Activated naive CD4-positive, alpha-beta T cell treated with anti-CD3 and anti-CD28 coated beads for 36 hours (primary cell): ENCODE results near the gene TANGO2. TPM values are rescaled to one million over a fixed set of nuclear protein-coding genes. Genes with fewer than 3 reads are reported as not detected.

Source experiments
- CTCF ChIA-PET: fragments of 350-600 bp; sonication (Branson Sonifier 250); formaldehyde crosslinking; loops from one replicate; lab custom pipeline; 2021; ENCODE audit warnings: antibody characterized with exemption; lab: Charles Lee
- DNase-seq: peaks from one replicate; pipeline ENCODE4 v3.0.0-alpha.2; 2020
- H3K27ac Mint-ChIP-seq: one replicate; pipeline ENCODE4 v1.8.0; 2021; ENCODE audit warnings: mild to moderate bottlenecking, mixed read lengths
- H3K27me3 Mint-ChIP-seq: one replicate; pipeline ENCODE4 v1.8.0; 2021; ENCODE audit warnings: low read depth, mixed read lengths
- H3K36me3 Mint-ChIP-seq: one replicate; pipeline ENCODE4 v1.8.0; 2021; ENCODE audit warnings: low read depth, mixed read lengths
- H3K4me1 Mint-ChIP-seq: one replicate; pipeline ENCODE4 v1.8.0; 2021; ENCODE audit warnings: low read depth, mixed read lengths
- H3K4me3 Mint-ChIP-seq: one replicate; pipeline ENCODE4 v1.8.0; 2021; ENCODE audit warnings: mild to moderate bottlenecking, moderate library complexity, mixed read lengths
- H3K9me3 Mint-ChIP-seq: one replicate; pipeline ENCODE4 v1.8.0; 2021; ENCODE audit warnings: mixed read lengths
- intact Hi-C: fragments of 100-400 bp; cut with micrococcal nuclease; formaldehyde crosslinking; loops from one replicate; pipeline ENCODE4 v1.15.1; 2023
- total RNA-seq, 2 experiments: library from RNA; stranded (reverse); gene quantifications; one replicate each; pipeline ENCODE4 v1.2.3, GENCODE V29; 2021

TANGO2 gene
- total RNA-seq, 2 experiments from 2014 or later: 16.0 to 19.0 TPM

DNA sequence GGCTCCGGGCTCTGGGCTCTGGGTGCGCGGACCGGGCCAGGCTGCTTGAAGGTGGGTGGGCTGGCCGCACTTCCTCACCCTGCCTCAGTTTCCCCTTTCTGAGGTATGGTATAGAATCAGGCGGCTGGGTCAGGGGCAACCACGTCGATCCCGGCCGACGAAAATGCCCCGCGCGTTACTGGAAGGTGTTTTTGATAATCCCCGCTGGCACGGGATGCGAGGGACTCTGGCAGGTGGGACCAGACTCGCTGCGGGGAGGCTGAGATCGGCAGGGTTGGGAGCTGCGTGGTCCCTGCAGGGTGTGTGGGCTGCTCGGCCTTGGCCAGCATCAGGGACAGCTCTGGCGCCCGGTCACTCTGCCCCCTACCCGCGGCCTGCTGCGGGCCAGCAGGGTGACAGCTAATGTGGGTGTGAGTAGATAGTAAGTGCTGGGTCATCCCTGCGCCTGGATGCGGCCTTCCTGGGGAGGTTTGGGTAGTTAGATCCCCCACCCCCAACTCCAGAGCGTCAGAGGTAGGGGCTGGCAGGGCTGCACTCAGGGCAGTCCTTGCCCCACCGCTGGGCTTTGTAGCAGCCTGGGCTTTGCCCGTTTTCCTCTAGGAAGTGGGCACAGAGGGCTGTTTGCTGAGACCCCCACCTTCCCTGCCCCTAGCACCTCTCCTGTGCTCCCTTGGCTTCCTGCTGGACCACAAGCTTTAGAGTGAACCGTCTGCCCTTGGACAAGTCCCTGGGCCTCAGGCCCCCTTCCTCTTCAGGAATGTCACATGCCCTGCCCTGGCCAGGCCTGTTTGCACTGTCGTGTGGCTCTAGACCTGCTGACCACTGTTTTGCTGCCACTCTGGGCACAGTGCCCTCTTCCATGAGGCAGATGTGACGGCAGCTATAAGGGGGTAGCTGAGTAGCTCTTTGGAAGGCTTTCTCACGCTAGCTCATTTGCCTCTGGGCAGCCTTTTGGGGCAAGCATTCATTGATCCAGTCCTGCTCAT, 579 bp downstream of the TANGO2 start:
- CTCF ChIA-PET: interaction anchor here (1.1 to 1.4 kb wide), 2 partner anchors 10 to 89 kb away, joined by 3 to 6 read pairs; no protein-coding TSS in a partner anchor
- H3K36me3 Mint-ChIP-seq: no peaks in the 10 kb centered on the region
- intact Hi-C loops: loop anchor here (1.0 to 2.0 kb wide), 3 partner anchors 59 to 167 kb away; partner anchors contain the start of genes DGCR8, GNB1L, RTL10 and TRMT2A
- no peaks in the 10 kb centered on the region for H3K9me3 Mint-ChIP-seq
- H3K27ac Mint-ChIP-seq: peak overlapping the region; percentile 65
- H3K4me1 Mint-ChIP-seq: peaks cover 27% of the 10 kb centered on the region
- DNase-seq: peak; percentile 24
- peaks cover 3% of the 10 kb centered on the region for H3K27me3 Mint-ChIP-seq
- H3K4me3 Mint-ChIP-seq: peak overlapping the region; percentile 88

DNA sequence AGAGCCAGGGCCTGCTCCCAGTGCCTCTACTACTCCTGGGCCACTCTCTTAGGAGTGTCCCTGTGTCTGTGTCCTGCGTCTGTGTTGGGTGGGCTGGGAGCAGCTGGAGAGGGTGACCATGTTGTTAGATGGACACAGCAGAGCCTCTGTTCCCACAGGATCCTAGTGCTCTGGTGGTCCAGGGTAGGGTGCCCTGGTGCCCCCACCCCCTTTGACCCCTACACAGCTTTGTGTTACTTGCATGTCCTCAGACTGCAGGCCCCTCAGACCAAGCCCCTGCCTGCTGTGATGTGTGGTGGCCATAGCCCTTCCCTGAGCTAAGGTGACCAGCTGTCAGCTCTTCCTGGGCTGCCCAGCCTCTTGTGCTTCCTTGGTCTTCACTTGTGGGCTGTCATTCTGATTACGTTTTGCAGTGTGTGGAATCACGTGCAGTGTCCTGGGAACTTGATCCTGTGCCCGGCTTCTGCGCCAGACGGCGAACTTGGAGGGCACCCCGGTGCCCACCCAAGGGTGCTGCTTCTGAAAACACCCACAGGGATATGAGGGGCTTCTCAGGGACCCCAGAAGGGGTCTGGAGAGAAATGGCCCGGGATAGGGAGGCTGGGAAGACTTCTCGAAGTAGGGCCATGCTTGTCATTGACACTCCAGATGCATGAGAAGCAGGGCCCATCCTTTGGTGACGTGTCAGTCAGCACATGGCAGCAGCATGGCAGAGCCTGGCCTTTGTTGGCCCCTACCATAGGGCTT, 1.5 kb downstream of the TANGO2 start:
- no peak overlapping the region for H3K27ac Mint-ChIP-seq
- H3K4me1 Mint-ChIP-seq: peaks cover 22% of the 10 kb centered on the region
- H3K9me3 Mint-ChIP-seq: no peaks in the 10 kb centered on the region
- peak overlapping the region; percentile 88 for H3K4me3 Mint-ChIP-seq
- CTCF ChIA-PET: no interaction called here
- intact Hi-C loops: no loop called here
- H3K27me3 Mint-ChIP-seq: peaks cover 2% of the 10 kb centered on the region
- no peak for DNase-seq
- H3K36me3 Mint-ChIP-seq: no peaks in the 10 kb centered on the region

DNA sequence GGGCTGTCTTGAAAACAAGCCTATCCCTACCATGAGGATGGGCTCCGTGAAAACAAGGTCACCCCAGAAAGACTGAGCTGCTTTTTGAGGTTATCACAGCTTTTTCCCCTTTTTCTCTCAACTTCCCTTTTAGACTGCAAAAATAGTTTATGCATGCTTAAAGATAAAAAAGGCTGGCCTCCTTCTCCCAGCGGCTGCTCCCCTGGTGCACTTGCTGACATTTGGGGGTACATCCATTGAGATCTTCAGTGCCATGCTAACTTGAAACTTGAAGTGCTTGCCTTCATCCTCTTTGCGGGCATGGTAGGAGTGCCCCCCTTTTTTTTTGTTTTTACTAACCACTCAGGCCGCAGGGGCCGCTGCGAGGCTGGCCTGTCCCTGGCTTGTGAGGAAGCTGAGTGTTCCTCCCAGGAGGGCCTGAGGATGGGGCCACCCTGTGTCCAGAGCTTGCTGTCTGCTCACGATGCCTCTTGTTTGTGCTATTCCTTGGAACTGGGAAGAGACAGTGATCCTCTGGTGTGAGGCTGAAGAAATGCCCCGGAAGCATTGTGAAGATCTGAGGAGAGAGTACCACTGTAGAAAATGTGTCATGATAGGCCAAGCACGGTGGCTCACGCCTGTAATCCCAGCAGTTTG, 2.2 kb downstream of the TANGO2 start:
- intact Hi-C loops: no loop called here

DNA sequence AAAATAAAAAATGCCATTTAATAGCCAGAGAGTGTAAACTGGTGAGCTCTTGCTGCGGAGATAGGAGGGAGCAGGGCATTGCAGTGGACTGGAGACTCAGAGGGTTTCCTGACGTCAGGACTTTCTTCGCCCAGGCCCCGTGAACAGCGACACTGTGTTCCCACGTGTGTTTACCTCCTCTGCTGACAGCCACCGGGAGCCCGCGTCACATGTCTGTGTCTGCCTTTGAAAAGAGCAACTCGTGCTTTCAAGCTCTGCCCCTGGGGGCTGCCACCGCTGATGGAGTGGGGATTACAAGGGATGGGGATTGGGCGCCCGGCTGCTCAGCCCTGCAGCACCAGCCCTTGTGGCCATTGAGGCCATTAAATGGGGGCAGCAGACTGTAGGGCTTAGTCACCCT, 3.3 kb downstream of the TANGO2 start:
- H3K36me3 Mint-ChIP-seq: no peaks in the 10 kb centered on the region
- no peak for DNase-seq
- no peaks in the 10 kb centered on the region for H3K27me3 Mint-ChIP-seq
- H3K4me3 Mint-ChIP-seq: no peak overlapping the region
- H3K9me3 Mint-ChIP-seq: no peaks in the 10 kb centered on the region
- CTCF ChIA-PET: interaction anchor here (0.6 kb wide), 1 partner anchor 262 kb away, joined by 3 read pairs; no protein-coding TSS in a partner anchor
- H3K4me1 Mint-ChIP-seq: peaks cover 19% of the 10 kb centered on the region
- intact Hi-C loops: no loop called here
- H3K27ac Mint-ChIP-seq: no peak overlapping the region

More for the DNA sequence above, 2.2 kb downstream of the TANGO2 start:
- H3K4me3 Mint-ChIP-seq: peak overlapping the region; percentile 15
- CTCF ChIA-PET: no interaction called here
- H3K4me1 Mint-ChIP-seq: peaks cover 19% of the 10 kb centered on the region
- no peaks in the 10 kb centered on the region for H3K27me3 Mint-ChIP-seq
- H3K36me3 Mint-ChIP-seq: no peaks in the 10 kb centered on the region
- H3K27ac Mint-ChIP-seq: no peak overlapping the region
- H3K9me3 Mint-ChIP-seq: no peaks in the 10 kb centered on the region
- no peak for DNase-seq

DNA sequence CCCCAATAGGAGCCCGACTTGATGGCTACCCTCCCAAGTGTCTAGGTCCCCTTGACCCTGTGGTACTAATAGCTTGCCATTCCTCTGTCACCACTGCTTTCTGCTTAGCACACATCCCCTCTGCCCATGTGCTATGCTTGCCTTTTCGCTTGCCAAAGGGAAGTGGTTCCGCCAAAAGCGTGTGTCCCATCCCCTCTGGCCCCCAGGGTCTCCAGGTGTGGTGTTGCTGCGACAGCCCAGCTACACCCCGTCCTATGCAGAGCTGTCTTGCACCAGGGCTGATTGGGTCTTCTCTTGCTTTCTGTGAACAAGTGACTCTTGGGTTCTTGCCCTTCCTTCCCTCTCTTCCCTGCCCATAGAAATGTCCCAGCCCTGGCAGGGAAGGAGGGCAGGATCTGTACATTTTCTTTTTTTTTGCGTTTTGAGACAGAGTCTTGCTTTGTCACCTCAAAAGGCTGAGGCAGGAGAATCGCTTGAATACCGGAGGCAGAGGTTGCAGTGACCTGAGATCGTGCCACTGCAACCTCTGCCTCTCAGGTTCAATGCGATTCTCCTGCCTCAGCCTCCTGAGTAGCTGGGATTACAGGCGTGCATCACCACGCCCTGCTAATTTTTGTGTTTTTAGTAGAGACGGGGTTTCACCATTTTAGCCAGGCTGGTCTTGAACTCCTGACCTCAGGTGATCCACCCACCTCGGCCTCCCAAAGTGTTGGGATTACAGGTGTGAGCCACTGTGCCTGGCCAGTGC, 3.9 kb downstream of the TANGO2 start:
- H3K27me3 Mint-ChIP-seq: no peaks in the 10 kb centered on the region
- intact Hi-C loops: no loop called here
- H3K36me3 Mint-ChIP-seq: no peaks in the 10 kb centered on the region
- no peaks in the 10 kb centered on the region for H3K9me3 Mint-ChIP-seq
- CTCF ChIA-PET: interaction anchor here (0.6 kb wide), 2 partner anchors 169 to 261 kb away, joined by 3 read pairs; no protein-coding TSS in a partner anchor
- H3K4me1 Mint-ChIP-seq: peaks cover 19% of the 10 kb centered on the region
- H3K4me3 Mint-ChIP-seq: no peak overlapping the region
- no peak for DNase-seq
- no peak overlapping the region for H3K27ac Mint-ChIP-seq

DNA sequence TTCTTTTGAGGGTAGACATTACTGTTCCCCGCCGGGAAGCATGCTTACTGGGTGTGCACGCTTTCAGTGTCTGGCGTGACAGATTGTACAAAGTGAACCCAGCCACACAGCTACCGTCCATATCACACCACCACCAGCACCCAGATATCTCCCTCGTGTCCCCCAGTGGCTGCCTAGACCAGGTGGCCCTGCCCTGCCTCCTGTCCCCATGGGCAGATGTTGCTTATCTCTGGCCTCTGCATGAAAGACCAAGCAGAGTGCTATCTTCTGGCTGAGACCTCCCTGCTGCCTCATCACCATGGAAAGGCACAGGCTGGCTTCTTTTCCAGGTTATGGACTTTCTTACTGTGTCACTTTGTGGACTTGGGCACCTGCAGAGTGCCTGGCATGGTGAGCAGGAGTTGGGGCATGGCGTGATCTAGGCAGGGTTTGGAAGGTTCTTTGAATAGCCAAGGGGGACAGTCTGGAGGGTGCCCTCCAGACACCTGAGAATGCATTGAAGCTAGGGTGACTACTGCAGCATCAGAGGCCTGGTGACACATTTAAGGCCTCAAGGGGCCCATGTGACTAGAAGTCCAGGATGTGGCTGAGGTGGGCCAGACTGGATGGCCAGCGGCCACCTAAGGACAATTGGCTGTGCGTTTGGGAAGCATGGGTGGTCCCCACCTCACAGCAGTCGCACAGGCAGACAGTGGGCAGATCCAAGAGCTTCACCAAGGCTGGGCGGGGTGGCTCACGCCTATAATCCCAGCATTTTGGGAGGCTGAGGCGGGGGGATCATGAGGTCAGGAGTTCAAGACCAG, 4.7 kb downstream of the TANGO2 start:
- intact Hi-C loops: no loop called here
- DNase-seq: no peak
- H3K36me3 Mint-ChIP-seq: no peaks in the 10 kb centered on the region
- H3K4me1 Mint-ChIP-seq: peaks cover 14% of the 10 kb centered on the region
- no peaks in the 10 kb centered on the region for H3K27me3 Mint-ChIP-seq
- CTCF ChIA-PET: interaction anchor here (0.6 to 0.7 kb wide), 2 partner anchors 55 to 170 kb away, joined by 3 read pairs; no protein-coding TSS in a partner anchor
- H3K4me3 Mint-ChIP-seq: no peak overlapping the region
- no peaks in the 10 kb centered on the region for H3K9me3 Mint-ChIP-seq
- H3K27ac Mint-ChIP-seq: no peak overlapping the region

DNA sequence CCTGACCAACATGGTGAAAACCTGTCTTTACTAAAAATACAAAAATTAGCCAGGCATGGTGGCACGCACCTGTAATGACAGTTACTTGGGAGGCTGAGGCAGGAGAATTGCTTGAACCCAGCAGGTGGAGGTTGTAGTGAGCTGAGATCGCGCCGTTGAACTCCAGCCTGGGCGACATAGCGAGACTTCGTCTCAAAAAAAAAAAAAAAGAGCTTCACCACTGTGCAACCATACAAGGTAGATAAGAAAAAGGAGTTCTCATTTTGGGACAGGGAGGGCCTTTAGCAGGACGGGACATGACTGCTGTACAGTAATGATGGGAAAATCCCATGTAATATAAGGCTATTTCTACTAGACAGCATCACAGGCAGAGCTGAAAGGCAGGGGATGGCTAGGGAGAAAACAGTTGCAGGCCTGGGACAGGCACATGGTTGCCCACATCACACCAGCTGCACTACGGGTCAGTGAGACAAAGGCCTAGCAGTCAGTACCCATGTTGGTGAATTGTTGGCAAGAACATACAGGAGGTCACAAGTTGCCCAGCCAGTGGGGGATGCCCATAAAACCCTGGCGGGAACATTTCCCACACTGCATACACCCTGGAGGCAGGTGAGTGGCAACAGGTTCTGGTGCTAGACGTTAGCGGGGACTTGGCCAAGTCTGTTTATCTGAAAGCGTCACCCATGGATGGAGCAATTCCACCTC, 5.4 kb downstream of the TANGO2 start:
- H3K4me3 Mint-ChIP-seq: no peak overlapping the region
- H3K36me3 Mint-ChIP-seq: no peaks in the 10 kb centered on the region
- peaks cover 14% of the 10 kb centered on the region for H3K4me1 Mint-ChIP-seq
- no peaks in the 10 kb centered on the region for H3K27me3 Mint-ChIP-seq
- no peak overlapping the region for H3K27ac Mint-ChIP-seq
- CTCF ChIA-PET: interaction anchor here (0.7 kb wide), 1 partner anchor 55 kb away, joined by 3 read pairs; no protein-coding TSS in a partner anchor
- intact Hi-C loops: no loop called here
- no peak for DNase-seq
- H3K9me3 Mint-ChIP-seq: no peaks in the 10 kb centered on the region

DNA sequence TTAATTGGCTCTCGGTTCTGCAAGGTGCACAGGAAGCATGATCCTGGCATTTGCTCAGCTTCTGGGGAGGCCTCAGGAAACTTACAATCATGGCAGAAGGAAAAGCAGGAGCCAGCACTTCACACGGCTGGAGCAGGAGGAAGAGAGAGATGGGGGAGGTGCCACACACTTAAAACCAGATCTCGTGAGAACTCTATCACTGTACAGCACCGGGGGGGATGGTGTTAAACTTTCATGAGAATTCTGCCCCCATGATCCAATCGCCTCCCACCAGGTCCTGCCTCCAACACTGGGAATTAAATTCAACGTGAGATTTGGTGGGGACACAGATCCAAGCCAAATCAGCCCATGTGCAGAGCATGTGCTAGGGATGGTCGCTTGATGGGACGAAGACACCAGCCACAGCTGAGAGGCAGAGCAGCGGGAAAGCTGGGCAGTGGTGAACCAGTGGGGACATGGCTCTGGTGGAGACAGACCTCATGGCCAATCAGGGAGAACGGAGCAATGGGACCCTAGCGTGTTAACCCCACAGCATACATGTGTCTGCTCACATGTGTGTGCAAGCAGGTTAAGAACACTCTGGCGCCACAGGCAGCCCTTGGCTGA, 6.2 kb downstream of the TANGO2 start:
- peak; percentile 2 for DNase-seq
- H3K36me3 Mint-ChIP-seq: no peaks in the 10 kb centered on the region

DNA sequence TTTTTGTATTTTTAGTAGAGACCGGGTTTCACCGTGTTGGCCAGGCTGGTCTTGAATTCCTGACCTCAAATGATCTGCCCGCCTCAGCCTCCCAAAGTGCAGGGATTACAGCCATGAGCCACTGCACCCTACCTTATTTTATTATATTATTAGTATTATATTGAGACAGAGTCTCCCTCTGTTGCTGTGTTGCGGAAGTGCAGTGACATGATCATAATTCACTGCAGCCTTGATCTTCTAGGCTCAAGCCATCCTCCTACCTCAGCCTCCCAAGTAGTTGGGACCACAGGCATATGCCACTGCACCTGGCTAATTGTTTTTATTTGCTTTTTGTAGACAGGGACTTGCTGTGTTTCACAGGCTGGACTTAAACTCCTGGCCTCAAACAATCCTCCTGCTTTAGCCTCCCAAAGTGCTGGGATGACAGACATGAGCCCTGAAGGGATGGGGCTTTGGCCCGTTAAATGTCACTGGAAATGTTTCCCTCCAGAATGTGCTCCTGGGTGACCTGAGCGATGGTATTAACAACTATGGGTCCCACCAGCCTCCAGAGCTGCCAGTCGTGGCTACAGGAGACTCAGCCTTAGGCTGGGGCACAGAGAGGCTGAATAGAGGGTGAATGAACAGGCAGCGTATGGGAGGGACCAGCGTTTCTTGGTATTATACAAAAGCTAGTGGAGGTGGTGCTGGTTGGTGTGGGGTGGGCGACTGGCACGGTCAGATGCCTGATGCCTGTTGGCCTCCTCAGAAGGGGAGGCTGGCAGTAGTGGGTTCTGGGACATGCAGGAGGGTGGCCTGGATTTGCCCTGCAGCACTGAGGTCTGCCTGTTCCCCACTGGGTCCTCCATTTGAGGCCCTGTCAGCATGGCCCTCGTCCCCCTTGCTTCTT, 7.3 kb downstream of the TANGO2 start:
- H3K4me1 Mint-ChIP-seq: peaks cover 11% of the 10 kb centered on the region
- peak; percentile 36 for DNase-seq
- intact Hi-C loops: loop anchor here (1.0 kb wide), 1 partner anchor 58 kb away; no protein-coding TSS in a partner anchor
- no peaks in the 10 kb centered on the region for H3K36me3 Mint-ChIP-seq
- H3K4me3 Mint-ChIP-seq: no peak overlapping the region
- CTCF ChIA-PET: interaction anchor here (1.3 kb wide), 1 partner anchor 56 kb away, joined by 4 read pairs; no protein-coding TSS in a partner anchor
- no peaks in the 10 kb centered on the region for H3K27me3 Mint-ChIP-seq
- H3K9me3 Mint-ChIP-seq: no peaks in the 10 kb centered on the region
- H3K27ac Mint-ChIP-seq: no peak overlapping the region

More for the DNA sequence above, 6.2 kb downstream of the TANGO2 start:
- H3K4me3 Mint-ChIP-seq: no peak overlapping the region
- H3K27me3 Mint-ChIP-seq: no peaks in the 10 kb centered on the region
- H3K4me1 Mint-ChIP-seq: peaks cover 16% of the 10 kb centered on the region
- CTCF ChIA-PET: interaction anchor here (1.0 to 1.3 kb wide), 2 partner anchors 43 to 55 kb away, joined by 4 read pairs; no protein-coding TSS in a partner anchor
- H3K9me3 Mint-ChIP-seq: no peaks in the 10 kb centered on the region
- intact Hi-C loops: no loop called here
- H3K27ac Mint-ChIP-seq: no peak overlapping the region
